Measurements from ENCODE around the gene EPHB3. TPM values are rescaled to one million over a fixed set of nuclear protein-coding genes. Genes with fewer than 3 reads are reported as not detected.

The EPHB3 gene
- total RNA-seq, 1 donor from 2014 or later: 0.07 TPM

GRCh38 chr3:184592371-184593219 lies 31.0 kb downstream of the EPHB3 start:
- POLR2A ChIA-PET: no interaction called here
- H3K27me3 Mint-ChIP-seq: no peaks in the 10 kb centered on the region
- no peaks in the 10 kb centered on the region for H3K4me1 Mint-ChIP-seq
- CTCF ChIA-PET: interaction anchor here (0.7 kb wide), 1 partner anchor 31 kb away, joined by 3 read pairs; the partner anchor contains the start of gene EPHB3
- TF ChIP-seq CTCF (IDR thresholded peaks at IDR 0.05): no peak
- H3K36me3 Mint-ChIP-seq (ENCODE audit: low read depth): no peaks in the 10 kb centered on the region
- DNase-seq (no peak), ATAC-seq (ENCODE audit: low read depth) (no peak)
- no peaks in the 10 kb centered on the region for H3K9me3 Mint-ChIP-seq
- H3K27ac Mint-ChIP-seq: no peak overlapping the region
- intact Hi-C loops (cut with micrococcal nuclease): no loop called here
- H3K4me3 Mint-ChIP-seq: no peak overlapping the region

- no peak overlapping the region for H3K27ac Mint-ChIP-seq
- H3K4me1 Mint-ChIP-seq: no peaks in the 10 kb centered on the region
- no peak for ATAC-seq (ENCODE audit: low read depth)
- no peak for DNase-seq
- no peak for TF ChIP-seq CTCF (IDR thresholded peaks at IDR 0.05)
- ChIA-PET CTCF (no interaction called here), POLR2A (no interaction called here)
- no peak overlapping the region for H3K4me3 Mint-ChIP-seq
- no peaks in the 10 kb centered on the region for H3K36me3 Mint-ChIP-seq (ENCODE audit: low read depth)
- H3K9me3 Mint-ChIP-seq: no peaks in the 10 kb centered on the region
- intact Hi-C loops (cut with micrococcal nuclease): no loop called here
- no peaks in the 10 kb centered on the region for H3K27me3 Mint-ChIP-seq
Measured at GRCh38 chr3:184593220-184593927, 31.8 kb downstream of the EPHB3 start.

- Mint-ChIP-seq H3K27ac (no peak overlapping the region), H3K4me1 (no peaks in the 10 kb centered on the region), H3K9me3 (no peaks in the 10 kb centered on the region), H3K27me3 (no peaks in the 10 kb centered on the region), H3K4me3 (no peak overlapping the region), H3K36me3 (ENCODE audit: low read depth) (no peaks in the 10 kb centered on the region)
- ATAC-seq (ENCODE audit: low read depth): no peak
- TF ChIP-seq CTCF (IDR thresholded peaks at IDR 0.05): no peak
- ChIA-PET POLR2A (no interaction called here), CTCF (no interaction called here)
- intact Hi-C loops (cut with micrococcal nuclease): no loop called here
- no peak for DNase-seq
Measured at GRCh38 chr3:184593928-184594303, 32.3 kb downstream of the EPHB3 start.

GRCh38 chr3:184594371-184595001 lies 32.9 kb downstream of the EPHB3 start:
- H3K27ac Mint-ChIP-seq: no peak overlapping the region
- ATAC-seq (ENCODE audit: low read depth) (no peak), DNase-seq (no peak)
- H3K36me3 Mint-ChIP-seq (ENCODE audit: low read depth): no peaks in the 10 kb centered on the region
- intact Hi-C loops (cut with micrococcal nuclease): no loop called here
- ChIA-PET CTCF (no interaction called here), POLR2A (no interaction called here)
- no peaks in the 10 kb centered on the region for H3K9me3 Mint-ChIP-seq
- TF ChIP-seq CTCF (IDR thresholded peaks at IDR 0.05): no peak
- H3K4me1 Mint-ChIP-seq: no peaks in the 10 kb centered on the region
- H3K4me3 Mint-ChIP-seq: no peak overlapping the region
- no peaks in the 10 kb centered on the region for H3K27me3 Mint-ChIP-seq

- Mint-ChIP-seq H3K9me3 (no peaks in the 10 kb centered on the region), H3K36me3 (ENCODE audit: low read depth) (no peaks in the 10 kb centered on the region), H3K27ac (no peak overlapping the region), H3K4me3 (no peak overlapping the region), H3K4me1 (no peaks in the 10 kb centered on the region), H3K27me3 (peaks cover 3% of the 10 kb centered on the region)
- ATAC-seq (ENCODE audit: low read depth) (no peak), DNase-seq (no peak)
- TF ChIP-seq CTCF (IDR thresholded peaks at IDR 0.05): no peak
- CTCF ChIA-PET: no interaction called here
- intact Hi-C loops (cut with micrococcal nuclease): no loop called here
- POLR2A ChIA-PET: no interaction called here
Measured at GRCh38 chr3:184595726-184596125, 34.1 kb downstream of the EPHB3 start.
